HL-60/S4 (cell line): ENCODE data around the gene TBC1D3E.
"Not testable (repeated sequence)": the region's sequence is repeated elsewhere in the genome, so short reads cannot be mapped to it uniquely, and the experiment has no call there.

Source experiments
- in situ Hi-C: fragments of 300-500 bp; cut with MboI; formaldehyde crosslinking; loops from 2 replicates; pipeline ENCODE4 v1.14.3; 2022; ENCODE audit warnings: low sequenced_read_pairs

Gene TBC1D3E

GRCh38 chr17:38127651-38128050 is at the start of gene TBC1D3E:
Gene TBC1D3E (plus strand): TSS chr17:38127951. CDS start chr17:38129496, 1,545 bp downstream.
- in situ Hi-C loops: not testable (repeated sequence)

GRCh38 chr17:38087344-38087743 is 40.4 kb upstream of the TBC1D3E start:
- in situ Hi-C loops: not testable (repeated sequence)

- in situ Hi-C loops: not testable (repeated sequence)
Measured at GRCh38 chr17:38088120-38088519, 39.6 kb upstream of the TBC1D3E start.

GRCh38 chr17:38094059-38094694 is 33.6 kb upstream of the TBC1D3E start:
- in situ Hi-C loops: not testable (repeated sequence)

GRCh38 chr17:38099262-38099661 is 28.5 kb upstream of the TBC1D3E start:
- in situ Hi-C loops: not testable (repeated sequence)

GRCh38 chr17:38119829-38120228 is 7.9 kb upstream of the TBC1D3E start:
- in situ Hi-C loops: not testable (repeated sequence)

- in situ Hi-C loops: not testable (repeated sequence)
Measured at GRCh38 chr17:38134860-38135259, 7.1 kb downstream of the TBC1D3E start.
